Esophagus muscularis mucosa (tissue), 3 donors: ENCODE results near the gene THOC2.

ENCODE experiments used
- CTCF ChIP-seq, 3 experiments: fragments of 200-600 bp in 2 of 3; fragments of 450-650 bp in 1 of 3; sonication (generic) in 2 of 3; IDR thresholded peaks; one replicate each; pipeline ENCODE4 v1.5.1; 2017 to 2019; ENCODE audit warnings: antibody characterized with exemption in 3 of 3, mild to moderate bottlenecking in 2 of 3, moderate library complexity in 1 of 3
- POLR2A ChIP-seq: fragments of 450-650 bp; IDR thresholded peaks from one replicate; pipeline ENCODE4 v1.6.1; 2017; ENCODE audit warnings: antibody characterized with exemption, moderate library complexity, mild to moderate bottlenecking, low read depth

- no peak for TF ChIP-seq CTCF (IDR thresholded peaks at IDR 0.05)
- no peak for TF ChIP-seq POLR2A
These were observed 125.6 kb downstream of the THOC2 start for GRCh38 chrX:123607270-123607669.
